Upper lobe of left lung (tissue), 4 donors: ENCODE measurements around the gene EIF3F.

Experiments
- POLR2A ChIP-seq, 4 donors: fragments of 450-650 bp; IDR thresholded peaks; one replicate each; pipeline ENCODE4 v1.5.1; 2016 to 2017; ENCODE audit warnings: antibody characterized with exemption in 4 of 4, mild to moderate bottlenecking in 2 of 4
- POLR2AphosphoS5 ChIP-seq, 2 donors: sonication (generic); formaldehyde crosslinking; IDR thresholded peaks; one replicate each; pipeline ENCODE4 v1.5.1; 2017; ENCODE audit warnings: antibody characterized with exemption in 2 of 2
- TF ChIP-seq, protein P1 (sequence below), 6 experiments: fragments of 450-650 bp in 4 of 6; fragments of 200-600 bp in 2 of 6; sonication (generic) in 2 of 6; IDR thresholded peaks; one replicate each; pipeline ENCODE4 v1.5.1; 2016 to 2019; ENCODE audit warnings: antibody characterized with exemption in 6 of 6

DNA sequence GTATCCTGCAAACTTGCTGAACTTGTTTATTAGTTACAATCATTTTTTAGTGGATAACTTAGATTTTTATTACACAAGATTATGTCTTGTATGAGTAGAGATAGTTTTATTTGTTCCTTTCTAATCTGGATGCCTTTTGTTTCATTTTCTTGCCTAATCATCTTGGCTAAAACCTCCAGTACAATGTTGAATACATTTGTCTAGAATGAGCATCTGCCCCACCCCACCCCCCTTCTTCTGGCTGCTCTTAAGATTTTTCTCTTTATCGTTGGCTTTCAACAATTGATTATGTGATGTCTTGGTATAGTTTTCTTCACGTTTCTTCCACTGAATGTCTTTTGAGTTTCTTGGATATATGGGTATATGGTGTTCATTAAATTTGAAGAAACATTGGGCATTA, 56.6 kb downstream of the EIF3F start:
- TF ChIP-seq POLR2AphosphoS5 (IDR thresholded peaks at IDR 0.05), result no peak
- TF ChIP-seq, protein P1, sequence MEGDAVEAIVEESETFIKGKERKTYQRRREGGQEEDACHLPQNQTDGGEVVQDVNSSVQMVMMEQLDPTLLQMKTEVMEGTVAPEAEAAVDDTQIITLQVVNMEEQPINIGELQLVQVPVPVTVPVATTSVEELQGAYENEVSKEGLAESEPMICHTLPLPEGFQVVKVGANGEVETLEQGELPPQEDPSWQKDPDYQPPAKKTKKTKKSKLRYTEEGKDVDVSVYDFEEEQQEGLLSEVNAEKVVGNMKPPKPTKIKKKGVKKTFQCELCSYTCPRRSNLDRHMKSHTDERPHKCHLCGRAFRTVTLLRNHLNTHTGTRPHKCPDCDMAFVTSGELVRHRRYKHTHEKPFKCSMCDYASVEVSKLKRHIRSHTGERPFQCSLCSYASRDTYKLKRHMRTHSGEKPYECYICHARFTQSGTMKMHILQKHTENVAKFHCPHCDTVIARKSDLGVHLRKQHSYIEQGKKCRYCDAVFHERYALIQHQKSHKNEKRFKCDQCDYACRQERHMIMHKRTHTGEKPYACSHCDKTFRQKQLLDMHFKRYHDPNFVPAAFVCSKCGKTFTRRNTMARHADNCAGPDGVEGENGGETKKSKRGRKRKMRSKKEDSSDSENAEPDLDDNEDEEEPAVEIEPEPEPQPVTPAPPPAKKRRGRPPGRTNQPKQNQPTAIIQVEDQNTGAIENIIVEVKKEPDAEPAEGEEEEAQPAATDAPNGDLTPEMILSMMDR (IDR thresholded peaks at IDR 0.05), result no peak
- no peak for TF ChIP-seq POLR2A (IDR thresholded peaks at IDR 0.05)
